ENCODE data around the gene FAHD2B. TPM values are rescaled to one million over a fixed set of nuclear protein-coding genes. Genes with fewer than 3 reads are reported as not detected.
"Not testable (repeated sequence)": the region's sequence is repeated elsewhere in the genome, so short reads cannot be mapped to it uniquely, and the experiment has no call there.

FAHD2B gene
- polyA plus RNA-seq, 10 donors = 5.9 to 16.1 (median 10.7) TPM

GRCh38 chr2:97070915-97071314, 23.8 kb downstream of the FAHD2B start:
- not testable (repeated sequence) for DNase-seq

GRCh38 chr2:97068722-97069121, 26.0 kb downstream of the FAHD2B start:
- not testable (repeated sequence) for DNase-seq

GRCh38 chr2:97068074-97068473, 26.6 kb downstream of the FAHD2B start:
- no peak for DNase-seq

GRCh38 chr2:97067279-97068004, 27.2 kb downstream of the FAHD2B start:
- no peak for DNase-seq

GRCh38 chr2:97066030-97066429, 28.7 kb downstream of the FAHD2B start:
- DNase-seq = not testable (repeated sequence)

- DNase-seq = not testable (repeated sequence)
These were observed 32.7 kb downstream of the FAHD2B start for GRCh38 chr2:97062020-97062419.

GRCh38 chr2:97059782-97060181, 34.9 kb downstream of the FAHD2B start:
- not testable (repeated sequence) for DNase-seq

- not testable (repeated sequence) for DNase-seq
These were observed 38.5 kb downstream of the FAHD2B start for GRCh38 chr2:97056150-97056549.

- DNase-seq = not testable (repeated sequence)
These were observed 44.6 kb downstream of the FAHD2B start for GRCh38 chr2:97050032-97050431.

GRCh38 chr2:97048448-97048847, 46.2 kb downstream of the FAHD2B start:
- not testable (repeated sequence) for DNase-seq

GRCh38 chr2:97046676-97047075, 48.0 kb downstream of the FAHD2B start:
- not testable (repeated sequence) for DNase-seq

GRCh38 chr2:97045895-97046499, 48.7 kb downstream of the FAHD2B start:
- DNase-seq = not testable (repeated sequence)

Other genes with a start within 250 kb of the FAHD2B start
- gene ANKRD39, start 236.9 kb downstream of the FAHD2B start, polyA plus RNA-seq (ENCODE audit: insufficient read length in 10 of 10) = 1 to 10 TPM; 4.2 to 8.7 (median 6.6) TPM
- 10 to 100 TPM; 22.9 to 35.5 (median 28.6) TPM for gene SEMA4C, start 224.8 kb downstream of the FAHD2B start, polyA plus RNA-seq (ENCODE audit: insufficient read length in 10 of 10)
- gene FAM178B, start 108.3 kb downstream of the FAHD2B start, polyA plus RNA-seq (ENCODE audit: insufficient read length in 10 of 10) = 1 to 10 TPM in 6 of 10 donors, under 1 TPM in 4; 0.37 to 1.5 (median 1.1) TPM
- 10 to 100 TPM in 7 of 10 donors, 1 to 10 TPM in 3; 5.1 to 20.1 (median 11.8) TPM for gene ANKRD36, start 18.3 kb upstream of the FAHD2B start, polyA plus RNA-seq (ENCODE audit: insufficient read length in 10 of 10)

Data from muscle of back (tissue), 11 donors.